ENCODE data around the gene SORBS2.

Gene SORBS2

GRCh38 chr4:185645403-185645802, 166.6 kb downstream of the SORBS2 start:
- DNase-seq (ENCODE audit: low read depth, low spot score), result no peak

- no peak for DNase-seq (ENCODE audit: low read depth, low spot score)
These were observed 167.6 kb downstream of the SORBS2 start for GRCh38 chr4:185644408-185644807.

GRCh38 chr4:185642907-185643306, 169.1 kb downstream of the SORBS2 start:
- DNase-seq (ENCODE audit: low read depth, low spot score), result no peak

- peak; percentile 32 for DNase-seq (ENCODE audit: low read depth, low spot score)
These were observed 171.0 kb downstream of the SORBS2 start for GRCh38 chr4:185640811-185641675.

GRCh38 chr4:185638548-185639301, 173.3 kb downstream of the SORBS2 start:
- DNase-seq (ENCODE audit: low read depth, low spot score), result no peak

- DNase-seq (ENCODE audit: low read depth, low spot score), result no peak
These were observed 173.9 kb downstream of the SORBS2 start for GRCh38 chr4:185638093-185638492.

- DNase-seq (ENCODE audit: low read depth, low spot score), result no peak
These were observed 174.7 kb downstream of the SORBS2 start for GRCh38 chr4:185637163-185637875.

GRCh38 chr4:185634066-185634652, 177.8 kb downstream of the SORBS2 start:
- no peak for DNase-seq (ENCODE audit: low read depth, low spot score)

- no peak for DNase-seq (ENCODE audit: low read depth, low spot score)
These were observed 185.2 kb downstream of the SORBS2 start for GRCh38 chr4:185626798-185627197.

- no peak for DNase-seq (ENCODE audit: low read depth, low spot score)
These were observed 186.5 kb downstream of the SORBS2 start for GRCh38 chr4:185625503-185625902.

GRCh38 chr4:185624259-185624589, 187.8 kb downstream of the SORBS2 start:
- no peak for DNase-seq (ENCODE audit: low read depth, low spot score)

- DNase-seq (ENCODE audit: low read depth, low spot score), result no peak
These were observed 188.3 kb downstream of the SORBS2 start for GRCh38 chr4:185623444-185624258.

- no peak for DNase-seq (ENCODE audit: low read depth, low spot score)
These were observed 203.8 kb downstream of the SORBS2 start for GRCh38 chr4:185608185-185608584.

- no peak for DNase-seq (ENCODE audit: low read depth, low spot score)
These were observed 209.6 kb downstream of the SORBS2 start for GRCh38 chr4:185602397-185602796.

- DNase-seq (ENCODE audit: low read depth, low spot score), result no peak
These were observed 211.1 kb downstream of the SORBS2 start for GRCh38 chr4:185600801-185601434.

GRCh38 chr4:185599553-185600243, 212.3 kb downstream of the SORBS2 start:
- no peak for DNase-seq (ENCODE audit: low read depth, low spot score)

- DNase-seq (ENCODE audit: low read depth, low spot score), result no peak
These were observed 213.0 kb downstream of the SORBS2 start for GRCh38 chr4:185598846-185599552.

GRCh38 chr4:185597532-185598188, 214.3 kb downstream of the SORBS2 start:
- peak; percentile 34 for DNase-seq (ENCODE audit: low read depth, low spot score)
